ENCODE results near the gene HEATR1.

DNA sequence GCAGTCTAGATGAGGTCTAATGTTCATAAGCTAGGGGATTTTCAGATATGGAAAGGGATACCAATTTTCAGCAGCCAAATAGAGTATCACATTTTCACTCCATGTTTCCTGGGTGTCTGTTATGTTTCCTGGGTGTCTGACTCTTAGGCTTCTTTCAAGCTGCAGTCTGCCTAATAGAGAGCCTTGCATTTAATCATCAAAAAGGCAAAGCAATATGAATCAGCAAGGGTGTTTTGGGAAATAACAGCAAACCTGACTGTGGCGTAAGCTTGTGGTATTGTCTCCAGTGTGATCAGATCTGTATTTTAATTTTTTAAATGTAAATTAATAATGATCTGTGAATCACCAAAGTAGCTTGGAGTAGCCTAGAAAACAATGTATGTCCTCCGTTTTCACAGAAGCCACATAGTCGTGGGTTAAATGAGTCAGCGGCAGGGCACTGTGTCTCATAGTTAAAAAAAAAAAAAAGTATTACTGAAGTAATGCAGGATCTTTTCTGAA is 70.1 kb downstream of the HEATR1 start:
- TF ChIP-seq CTCF (IDR thresholded peaks at IDR 0.05 in 2 of 3, conservative IDR thresholded peaks at IDR 0.05 in 1 of 3; ENCODE audit: borderline replicate concordance in 1 of 3, insufficient read depth in 1 of 3, low read depth in 2 of 3, low read length in 2 of 3) (no peak), EZH2 (IDR thresholded peaks at IDR 0.05) (no peak)

All from HCT116 (cell line).